H1 (cell line): ENCODE measurements around the gene ADGRL3. TPM values are rescaled to one million over a fixed set of nuclear protein-coding genes. Genes with fewer than 3 reads are reported as not detected.

Source experiments
- CBX8 ChIP-seq: fragments of 300-800, 300-1000 bp; sonication (generic); IDR thresholded peaks from 2 replicates; pipeline ENCODE4 v1.7.1; 2016; ENCODE audit warnings: low read depth, low read length, borderline replicate concordance
- CHD1 ChIP-seq: IDR thresholded peaks from 2 replicates; pipeline ENCODE4 v1.6.1; 2012; ENCODE audit warnings: low read depth, low read length, improper control_type of control experiment
- GTF2F1 ChIP-seq: IDR thresholded peaks from 2 replicates; pipeline ENCODE4 v1.6.1; 2012; ENCODE audit warnings: low read depth, low read length, improper control_type of control experiment, borderline replicate concordance
- POLR2A ChIP-seq, 2 experiments: IDR thresholded peaks; 1 replicate in 1 of 2; 2 replicates in 1 of 2; pipeline ENCODE4 v1.6.1; 2011; ENCODE audit warnings: low read depth in 2 of 2, low read length in 2 of 2, mild to moderate bottlenecking in 2 of 2; ENCODE audit errors: control extremely low read depth in 1 of 2
- TCF12 ChIP-seq: IDR thresholded peaks from 2 replicates; pipeline ENCODE4 v1.6.1; 2011; ENCODE audit warnings: low read depth, mild to moderate bottlenecking, low read length
- YY1 ChIP-seq: IDR thresholded peaks from 2 replicates; pipeline ENCODE4 v1.6.1; 2011; ENCODE audit warnings: low read depth, mild to moderate bottlenecking, low read length
- polyA plus RNA-seq, 7 experiments: library from polyadenylated mRNA; depleted of rRNA in 3 of 7; stranded (reverse) in 5 of 7; unstranded in 2 of 7; fragments of >200 nt in 5 of 7; fragments of 200-250 nt in 2 of 7; gene quantifications; 1 replicate in 5 of 7; 2 replicates in 1 of 7; 4 replicates in 1 of 7; pipeline versions ENCODE4 v1.2.1 to v1.2.3, GENCODE V29; 2011 to 2013; ENCODE audit warnings: missing spikeins in 2 of 7, mixed read lengths in 2 of 7
- total RNA-seq: library from RNA; stranded (reverse); fragmentation: NEBNext Ultra II Directional; extraction: Animal tissue kit (Norgen Biotek cat#: 25700); gene quantifications from 2 replicates; pipeline ENCODE4 v1.2.1, GENCODE V29; 2021

The ADGRL3 gene
- total and polyA plus RNA-seq, 2 of the 8 experiments (the other 6 are each of a cell fraction or from before 2014, with no cell fraction given): 6.6 to 13.0 TPM

GRCh38 chr4:61442936-61443335 lies 242.8 kb downstream of the ADGRL3 start (continued):
- TF ChIP-seq CBX8 (no peak), CHD1 (no peak), POLR2A (IDR thresholded peaks at IDR 0.05; ENCODE audit: control extremely low read depth in 1 of 2, low read depth in 2 of 2, low read length in 2 of 2) (no peak), GTF2F1 (no peak), TCF12 (no peak), YY1 (no peak)
